SK-N-SH (cell line): ENCODE results near the gene GUCA1A. TPM values are rescaled to one million over a fixed set of nuclear protein-coding genes. Genes with fewer than 3 reads are reported as not detected.

ENCODE experiments used
- CTCF ChIA-PET: fragments of 300-600, 350-600 bp; formaldehyde crosslinking; extraction: SDS; loops from one replicate; lab custom pipeline; 2021; lab: Yijun Ruan, JAX
- POLR2A ChIA-PET: fragments of 350-600 bp; sonication (Branson Sonifier 250); formaldehyde crosslinking; extraction: SDS; loops from one replicate; lab custom pipeline; 2020; ENCODE audit warnings: antibody characterized with exemption, inconsistent platforms; lab: Yijun Ruan, JAX
- DNase-seq: peaks from one replicate; pipeline ENCODE4 v3.0.0; 2012
- H2AFZ ChIP-seq: fragments of 200-600 bp; sonication (generic); 2 replicates; pipeline ENCODE4 v1.8.1; 2016; ENCODE audit warnings: antibody characterized with exemption, mild to moderate bottlenecking, low read depth
- H3F3A ChIP-seq: fragments of 200-600 bp; sonication (generic); replicated peaks from 2 replicates; pipeline ENCODE3; 2016; ENCODE audit warnings: antibody characterized with exemption, mild to moderate bottlenecking; ENCODE audit not compliant: insufficient read depth
- H3K27ac ChIP-seq, 2 experiments: fragments of 200-500 bp in 1 of 2; fragments of 200-600 bp in 1 of 2; sonication (Bioruptor generic) in 1 of 2; sonication (generic), shearing (Covaris generic) in 1 of 2; 2 replicates each; pipeline versions ENCODE4 v1.5.1 to v1.6.1; 2014 to 2016; ENCODE audit warnings: low read depth in 2 of 2, inconsistent platforms in 1 of 2, low read length in 1 of 2, mild to moderate bottlenecking in 1 of 2, mixed read lengths in 1 of 2
- H3K27me3 ChIP-seq: fragments of 200-600 bp; sonication (generic), shearing (Covaris generic); 2 replicates; pipeline ENCODE4 v1.6.1; 2016; ENCODE audit warnings: mixed run types; ENCODE audit not compliant: insufficient read depth
- H3K36me3 ChIP-seq, 2 experiments: fragments of 200-500 bp in 1 of 2; fragments of 200-600 bp in 1 of 2; sonication (Bioruptor generic) in 1 of 2; sonication (generic) in 1 of 2; replicated peaks in 1 of 2; 2 replicates each; pipeline versions ENCODE3 to v1.5.1; 2014 to 2016; ENCODE audit warnings: low read length in 1 of 2, mild to moderate bottlenecking in 1 of 2; ENCODE audit not compliant: insufficient read depth in 2 of 2, control insufficient read depth in 1 of 2
- H3K4me1 ChIP-seq, 2 experiments: fragments of 200-500 bp in 1 of 2; fragments of 200-600 bp in 1 of 2; sonication (Bioruptor generic) in 1 of 2; sonication (generic), shearing (Covaris generic) in 1 of 2; 2 replicates each; pipeline versions ENCODE4 v1.5.1 to v1.6.1; 2014 to 2016; ENCODE audit warnings: low read depth in 1 of 2, low read length in 1 of 2, mixed run types in 1 of 2; ENCODE audit not compliant: insufficient read depth in 2 of 2, control insufficient read depth in 1 of 2
- H3K4me2 ChIP-seq: fragments of 200-600 bp; sonication (generic), shearing (Covaris generic); 2 replicates; pipeline ENCODE4 v1.6.1; 2017; ENCODE audit warnings: mixed run types
- H3K4me3 ChIP-seq, 2 experiments: fragments of 200-500 bp in 1 of 2; fragments of 200-600 bp in 1 of 2; sonication (Bioruptor generic) in 1 of 2; sonication (generic), shearing (Covaris generic) in 1 of 2; 2 replicates each; pipeline versions ENCODE4 v1.5.1 to v1.8.1; 2014 to 2016; ENCODE audit warnings: low read depth in 2 of 2, inconsistent platforms in 1 of 2, low read length in 1 of 2, mild to moderate bottlenecking in 1 of 2, mixed read lengths in 1 of 2, moderate library complexity in 1 of 2
- H3K79me2 ChIP-seq: fragments of 200-600 bp; sonication (generic); 2 replicates; pipeline ENCODE4 v1.8.1; 2017; ENCODE audit warnings: mild to moderate bottlenecking; ENCODE audit not compliant: insufficient read depth
- H3K9ac ChIP-seq: fragments of 200-600 bp; sonication (generic); 2 replicates; pipeline ENCODE4 v1.6.1; 2017; ENCODE audit warnings: mixed run types
- H3K9me2 ChIP-seq: fragments of 200-600 bp; sonication (generic); 2 replicates; pipeline ENCODE4 v1.6.1; 2017; ENCODE audit warnings: mixed run types
- H3K9me3 ChIP-seq: fragments of 200-600 bp; sonication (generic); 2 replicates; pipeline ENCODE4 v1.6.1; 2017; ENCODE audit warnings: mixed run types, mild to moderate bottlenecking, moderate library complexity
- H4K20me1 ChIP-seq: fragments of 200-600 bp; sonication (generic); 2 replicates; pipeline ENCODE4 v1.6.1; 2017; ENCODE audit warnings: mild to moderate bottlenecking, mixed run types; ENCODE audit not compliant: insufficient read depth
- CHD2 ChIP-seq: fragments of 150-350 bp; IDR thresholded peaks from 2 replicates; pipeline ENCODE4 v1.6.1; 2018; ENCODE audit warnings: low read length; ENCODE audit not compliant: partially characterized antibody
- EP300 ChIP-seq, 2 experiments: IDR thresholded peaks; 2 replicates each; pipeline versions ENCODE4 v1.4.0 to v1.6.1; 2012; ENCODE audit warnings: borderline replicate concordance in 1 of 2, low read depth in 1 of 2, low read length in 1 of 2
- EZH2phosphoT487 ChIP-seq: fragments of 200-600 bp; sonication (generic); IDR thresholded peaks from 2 replicates; pipeline ENCODE4 v1.6.1; 2017; ENCODE audit warnings: low read depth, mixed run types, mild to moderate bottlenecking, antibody characterized with exemption, moderate library complexity, borderline replicate concordance
- FOXJ3 ChIP-seq: sonication (generic); formaldehyde crosslinking; IDR thresholded peaks from 2 replicates; pipeline ENCODE4 v1.5.1; 2020; ENCODE audit warnings: mild to moderate bottlenecking, missing genetic modification reagents
- FOXM1 ChIP-seq: IDR thresholded peaks from 2 replicates; pipeline ENCODE4 v1.4.0; 2012; ENCODE audit warnings: low read depth, mild to moderate bottlenecking
- GABPA ChIP-seq: IDR thresholded peaks from 2 replicates; pipeline ENCODE4 v1.4.0; 2012; ENCODE audit warnings: low read depth, mild to moderate bottlenecking
- GATA2 ChIP-seq: sonication (generic); formaldehyde crosslinking; IDR thresholded peaks from 2 replicates; pipeline ENCODE4 v1.5.0; 2020; ENCODE audit warnings: mild to moderate bottlenecking, missing genetic modification reagents
- MXI1 ChIP-seq: IDR thresholded peaks from 2 replicates; pipeline ENCODE4 v1.6.1; 2012; ENCODE audit warnings: mild to moderate bottlenecking, low read depth, low read length, improper control_type of control experiment
- NFIC ChIP-seq: IDR thresholded peaks from 2 replicates; pipeline ENCODE4 v1.4.0; 2012; ENCODE audit warnings: borderline replicate concordance
- POLR2AphosphoS5 ChIP-seq: IDR thresholded peaks from 2 replicates; pipeline ENCODE4 v1.6.1; 2012; ENCODE audit warnings: low read depth, low read length
- RFX5 ChIP-seq: IDR thresholded peaks from 2 replicates; pipeline ENCODE4 v1.6.1; 2012; ENCODE audit warnings: mild to moderate bottlenecking, improper control_type of control experiment, low read length
- SMC3 ChIP-seq: IDR thresholded peaks from 2 replicates; pipeline ENCODE4 v1.6.1; 2012; ENCODE audit warnings: low read depth, low read length, improper control_type of control experiment
- TCF12 ChIP-seq: IDR thresholded peaks from 2 replicates; pipeline ENCODE4 v1.4.0; 2012
- WGBS: methylation state at CpG from one replicate; pipeline ENCODE4 v1.1.6; 2017; ENCODE audit warnings: low lambda C conversion rate; 5-methylcytosine and 5-hydroxymethylcytosine counted together
- polyA plus RNA-seq, 3 experiments: library from polyadenylated mRNA; depleted of rRNA; stranded (reverse); fragments of >200 nt; gene quantifications; 2 replicates each; pipeline ENCODE4 v1.2.3, GENCODE V29; 2012
- TF ChIP-seq, protein P1 (sequence below): IDR thresholded peaks from 2 replicates; pipeline ENCODE4; 2012
- TF ChIP-seq, protein P2 (sequence below): fragments of 150-350 bp; IDR thresholded peaks from 2 replicates; pipeline ENCODE4 v1.6.1; 2016; ENCODE audit warnings: mild to moderate bottlenecking, low read depth, low read length
- TF ChIP-seq, protein P3 (sequence below): IDR thresholded peaks from 2 replicates; pipeline ENCODE4 v1.4.0; 2012; ENCODE audit warnings: low read depth, borderline replicate concordance

The GUCA1A gene
- polyA plus RNA-seq, 1 of the 3 experiments (the other 2 are of a cell fraction): 0.77 TPM

DNA sequence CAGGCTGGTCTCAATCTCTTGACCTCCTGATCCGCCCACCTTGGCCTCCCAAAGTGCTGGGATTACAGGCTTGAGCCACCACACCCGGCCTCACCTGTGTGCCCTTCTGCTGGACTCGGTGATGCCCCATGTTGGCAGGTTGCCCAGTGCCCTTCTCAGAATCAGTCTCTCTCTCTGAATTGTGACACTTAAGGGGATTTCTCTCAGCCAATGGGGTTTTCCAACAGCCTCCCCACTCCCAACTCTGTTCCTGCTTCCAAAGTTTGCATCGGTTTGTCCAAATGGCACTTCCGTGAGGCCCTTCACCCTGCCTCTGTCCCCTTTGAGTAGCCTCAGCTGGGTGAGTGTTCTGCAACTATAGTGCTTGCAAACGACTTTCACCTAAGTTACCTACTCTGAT lies 47.6 kb downstream of the GUCA1A start:
- CTCF ChIA-PET: interaction anchor here (1.2 kb wide), 1 partner anchor 311 kb away, joined by 4 read pairs; no protein-coding TSS in a partner anchor
- TF ChIP-seq GABPA: no peak
- TF ChIP-seq NFIC: no peak
- TF ChIP-seq, protein P1, sequence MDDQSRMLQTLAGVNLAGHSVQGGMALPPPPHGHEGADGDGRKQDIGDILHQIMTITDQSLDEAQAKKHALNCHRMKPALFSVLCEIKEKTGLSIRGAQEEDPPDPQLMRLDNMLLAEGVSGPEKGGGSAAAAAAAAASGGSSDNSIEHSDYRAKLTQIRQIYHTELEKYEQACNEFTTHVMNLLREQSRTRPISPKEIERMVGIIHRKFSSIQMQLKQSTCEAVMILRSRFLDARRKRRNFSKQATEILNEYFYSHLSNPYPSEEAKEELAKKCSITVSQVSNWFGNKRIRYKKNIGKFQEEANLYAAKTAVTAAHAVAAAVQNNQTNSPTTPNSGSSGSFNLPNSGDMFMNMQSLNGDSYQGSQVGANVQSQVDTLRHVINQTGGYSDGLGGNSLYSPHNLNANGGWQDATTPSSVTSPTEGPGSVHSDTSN: no peak
- no peak for TF ChIP-seq EP300 (IDR thresholded peaks at IDR 0.05; ENCODE audit: borderline replicate concordance in 1 of 2, low read depth in 1 of 2, low read length in 1 of 2)
- no peak for TF ChIP-seq TCF12
- TF ChIP-seq SMC3: no peak
- TF ChIP-seq, protein P2, sequence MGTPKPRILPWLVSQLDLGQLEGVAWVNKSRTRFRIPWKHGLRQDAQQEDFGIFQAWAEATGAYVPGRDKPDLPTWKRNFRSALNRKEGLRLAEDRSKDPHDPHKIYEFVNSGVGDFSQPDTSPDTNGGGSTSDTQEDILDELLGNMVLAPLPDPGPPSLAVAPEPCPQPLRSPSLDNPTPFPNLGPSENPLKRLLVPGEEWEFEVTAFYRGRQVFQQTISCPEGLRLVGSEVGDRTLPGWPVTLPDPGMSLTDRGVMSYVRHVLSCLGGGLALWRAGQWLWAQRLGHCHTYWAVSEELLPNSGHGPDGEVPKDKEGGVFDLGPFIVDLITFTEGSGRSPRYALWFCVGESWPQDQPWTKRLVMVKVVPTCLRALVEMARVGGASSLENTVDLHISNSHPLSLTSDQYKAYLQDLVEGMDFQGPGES: no peak
- no peak for TF ChIP-seq GATA2 (CRISPR knock-in tag)
- no peak for TF ChIP-seq RFX5
- no peak for TF ChIP-seq CHD2
- no peak for TF ChIP-seq EZH2phosphoT487
- TF ChIP-seq, protein P3, sequence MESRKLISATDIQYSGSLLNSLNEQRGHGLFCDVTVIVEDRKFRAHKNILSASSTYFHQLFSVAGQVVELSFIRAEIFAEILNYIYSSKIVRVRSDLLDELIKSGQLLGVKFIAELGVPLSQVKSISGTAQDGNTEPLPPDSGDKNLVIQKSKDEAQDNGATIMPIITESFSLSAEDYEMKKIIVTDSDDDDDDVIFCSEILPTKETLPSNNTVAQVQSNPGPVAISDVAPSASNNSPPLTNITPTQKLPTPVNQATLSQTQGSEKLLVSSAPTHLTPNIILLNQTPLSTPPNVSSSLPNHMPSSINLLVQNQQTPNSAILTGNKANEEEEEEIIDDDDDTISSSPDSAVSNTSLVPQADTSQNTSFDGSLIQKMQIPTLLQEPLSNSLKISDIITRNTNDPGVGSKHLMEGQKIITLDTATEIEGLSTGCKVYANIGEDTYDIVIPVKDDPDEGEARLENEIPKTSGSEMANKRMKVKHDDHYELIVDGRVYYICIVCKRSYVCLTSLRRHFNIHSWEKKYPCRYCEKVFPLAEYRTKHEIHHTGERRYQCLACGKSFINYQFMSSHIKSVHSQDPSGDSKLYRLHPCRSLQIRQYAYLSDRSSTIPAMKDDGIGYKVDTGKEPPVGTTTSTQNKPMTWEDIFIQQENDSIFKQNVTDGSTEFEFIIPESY: no peak
- no peak for TF ChIP-seq MXI1
- TF ChIP-seq POLR2AphosphoS5: no peak
- no peak for TF ChIP-seq FOXJ3 (CRISPR knock-in tag)
- no peak for TF ChIP-seq FOXM1
- H3K4me3 ChIP-seq: no peak overlapping the region

More for the DNA sequence above, 47.6 kb downstream of the GUCA1A start:
- no peaks in the 10 kb centered on the region for H3K27me3 ChIP-seq
- no peak overlapping the region for H3K9ac ChIP-seq
- DNase-seq: no peak
- 77% methylated on average over 6 of the region's 6 CpGs for WGBS
- H3K36me3 ChIP-seq: no peaks in the 10 kb centered on the region
- H3K27ac ChIP-seq: no peak overlapping the region
- peaks cover 14% of the 10 kb centered on the region for H3K79me2 ChIP-seq
- no peaks in the 10 kb centered on the region for H4K20me1 ChIP-seq
- H3F3A ChIP-seq: peaks cover 22% of the 10 kb centered on the region
- H3K4me2 ChIP-seq: no peak overlapping the region
- POLR2A ChIA-PET: no interaction called here
- H2AFZ ChIP-seq: no peak overlapping the region
- no peaks in the 10 kb centered on the region for H3K9me3 ChIP-seq
- peaks cover 3 to 14% of the 10 kb centered on the region in 2 experiments for H3K4me1 ChIP-seq
- H3K9me2 ChIP-seq: no peaks in the 10 kb centered on the region
